Measurements from ENCODE around the gene NBPF4.
"Not testable (repeated sequence)": the region's sequence is repeated elsewhere in the genome, so short reads cannot be mapped to it uniquely, and the experiment has no call there.

NBPF4 gene

GRCh38 chr1:108243976-108244375 is at the start of gene NBPF4:
Gene NBPF4 (minus strand): TSS chr1:108244076. CDS start chr1:108243761, 315 bp downstream.
- DNase-seq: not testable (repeated sequence)

GRCh38 chr1:108282528-108283257 is 38.8 kb upstream of the NBPF4 start:
- not testable (repeated sequence) for DNase-seq

- DNase-seq: not testable (repeated sequence)
These were observed 28.8 kb upstream of the NBPF4 start for GRCh38 chr1:108272485-108273327.

- DNase-seq: not testable (repeated sequence)
These were observed 23.2 kb upstream of the NBPF4 start for GRCh38 chr1:108267097-108267496.

GRCh38 chr1:108261967-108262366 is 18.1 kb upstream of the NBPF4 start:
- DNase-seq: not testable (repeated sequence)

GRCh38 chr1:108261519-108261918 is 17.6 kb upstream of the NBPF4 start:
- not testable (repeated sequence) for DNase-seq

GRCh38 chr1:108260578-108261259 is 16.8 kb upstream of the NBPF4 start:
- DNase-seq: not testable (repeated sequence)

- not testable (repeated sequence) for DNase-seq
These were observed 11.6 kb upstream of the NBPF4 start for GRCh38 chr1:108255426-108255825.

GRCh38 chr1:108239426-108239825 is 4.5 kb downstream of the NBPF4 start:
- DNase-seq: not testable (repeated sequence)

- DNase-seq: not testable (repeated sequence)
These were observed 8.6 kb downstream of the NBPF4 start for GRCh38 chr1:108235308-108235707.

GRCh38 chr1:108232183-108232582 is 11.7 kb downstream of the NBPF4 start:
- not testable (repeated sequence) for DNase-seq

GRCh38 chr1:108229976-108230375 is 13.9 kb downstream of the NBPF4 start:
- DNase-seq: not testable (repeated sequence)

GRCh38 chr1:108227772-108228171 is 16.1 kb downstream of the NBPF4 start:
- DNase-seq: not testable (repeated sequence)

- DNase-seq: not testable (repeated sequence)
These were observed 17.0 kb downstream of the NBPF4 start for GRCh38 chr1:108226855-108227254.

- not testable (repeated sequence) for DNase-seq
These were observed 20.6 kb downstream of the NBPF4 start for GRCh38 chr1:108223226-108223625.

- DNase-seq: not testable (repeated sequence)
These were observed 26.2 kb downstream of the NBPF4 start for GRCh38 chr1:108217515-108218174.

GRCh38 chr1:108217007-108217406 is 26.9 kb downstream of the NBPF4 start:
- DNase-seq: not testable (repeated sequence)

- DNase-seq: not testable (repeated sequence)
These were observed 27.6 kb downstream of the NBPF4 start for GRCh38 chr1:108216028-108216890.

- not testable (repeated sequence) for DNase-seq
These were observed 29.0 kb downstream of the NBPF4 start for GRCh38 chr1:108214641-108215465.

GRCh38 chr1:108211014-108211413 is 32.9 kb downstream of the NBPF4 start:
- no peak for DNase-seq
